K562 treated with DMSO at 1 percent for 24 hours (cell line): ENCODE results near the gene LCA5L. TPM values are rescaled to one million over a fixed set of nuclear protein-coding genes. Genes with fewer than 3 reads are reported as not detected.

Experiments
- total RNA-seq: library from RNA; unstranded; fragments of 300-600 nt; gene quantifications from 2 replicates; pipeline ENCODE4 v1.2.3, GENCODE V29; 2022; ENCODE audit warnings: low read depth; ENCODE audit not compliant: insufficient read depth

Gene LCA5L
- total RNA-seq, result 1.9 and 2.5 TPM in 2 replicates

DNA sequence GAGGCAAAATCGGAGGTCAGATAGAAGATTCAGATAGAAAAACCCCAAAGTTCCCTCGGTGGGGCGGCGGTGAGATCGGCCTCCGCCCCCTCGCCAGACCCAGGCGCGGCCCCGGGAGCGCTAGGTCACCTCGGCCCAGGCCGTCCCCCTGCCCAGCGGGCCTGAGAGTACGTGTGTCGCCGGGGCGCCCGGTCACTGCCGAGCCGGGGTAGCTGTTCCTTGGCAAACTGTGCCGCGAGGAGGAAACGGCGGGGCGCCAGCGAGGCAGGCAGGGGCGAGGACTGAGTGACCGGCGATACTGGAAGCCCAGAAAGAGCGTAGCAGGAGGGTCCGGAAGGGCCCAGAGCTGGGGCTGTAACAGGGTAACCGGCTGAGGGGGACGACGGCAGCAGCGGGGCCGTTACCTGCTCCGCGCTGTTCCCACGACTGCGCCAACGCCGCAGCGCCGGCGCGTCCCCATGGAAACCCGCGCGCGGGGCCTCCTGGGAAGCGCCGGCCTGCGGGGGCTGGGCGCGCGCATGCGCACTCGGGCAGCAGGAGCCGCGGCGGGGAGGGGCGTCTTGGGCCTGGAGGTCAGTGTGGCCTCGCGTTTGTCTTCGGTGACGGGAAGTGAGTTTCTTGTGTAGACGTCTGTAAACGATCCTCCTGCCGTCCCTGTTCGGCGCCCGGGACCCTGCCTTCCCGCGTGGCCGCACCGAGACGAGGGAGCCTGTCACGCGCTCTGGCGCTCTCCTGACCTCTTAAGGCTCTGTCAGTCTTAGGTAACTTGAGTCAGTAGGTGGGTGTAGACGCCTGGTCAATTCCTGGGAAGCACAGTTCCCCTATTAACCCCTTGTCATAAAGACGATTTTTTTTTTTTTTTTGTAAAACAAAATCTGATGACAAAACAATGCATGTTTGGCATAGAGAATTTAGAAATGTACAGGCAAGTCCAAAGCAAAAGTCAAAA lies at the start of gene LCA5L:
LCA5L (minus strand) TSS at position 458 of the 949 bp plus-strand sequence. CDS start 17,285 bp downstream, outside the sequence.

DNA sequence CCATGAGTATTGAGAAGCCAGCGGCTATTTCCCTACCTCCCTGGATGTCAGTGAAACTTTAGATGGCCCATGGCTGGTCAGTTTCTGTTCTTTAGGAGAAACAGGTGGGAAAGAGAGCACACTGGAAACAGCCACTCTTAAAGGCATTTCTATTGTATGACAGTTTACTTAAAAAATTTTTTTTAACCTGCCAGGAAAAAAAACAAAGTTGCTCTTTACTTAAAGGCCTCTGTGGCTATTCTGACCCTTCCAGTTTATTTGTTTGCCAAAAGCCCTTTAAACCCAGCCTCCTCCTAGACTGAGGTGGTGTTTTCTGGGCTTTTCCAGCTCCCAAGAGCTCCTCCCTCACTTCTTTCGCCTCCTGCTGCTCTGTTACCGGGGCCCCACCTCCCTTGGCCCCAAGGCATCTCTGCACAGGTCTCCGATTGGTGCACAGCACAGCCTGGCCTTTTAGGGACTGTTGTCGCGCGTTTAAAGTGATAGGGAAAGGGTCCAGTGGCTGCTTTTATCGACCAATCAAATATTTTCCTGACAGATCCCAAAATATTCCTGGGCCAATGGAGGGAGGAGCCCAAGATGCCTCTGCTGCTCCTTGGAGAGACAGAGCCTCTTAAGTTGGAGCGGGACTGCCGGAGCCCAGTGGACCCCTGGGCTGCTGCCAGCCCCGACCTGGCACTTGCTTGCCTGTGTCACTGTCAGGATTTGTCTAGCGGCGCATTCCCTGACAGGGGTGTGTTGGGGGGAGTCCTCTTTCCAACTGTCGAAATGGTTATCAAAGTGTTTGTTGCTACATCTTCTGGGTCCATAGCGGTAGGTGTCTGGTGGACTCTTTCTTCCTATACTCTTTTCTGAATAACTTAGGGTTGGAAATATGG lies 6.0 kb upstream of the LCA5L start, which contains the start of gene SH3BGR:
SH3BGR (plus strand) TSS at position 639 of the 875 bp plus-strand sequence; CDS start at position 766, 127 bp downstream.

Other genes with a start within 250 kb of the LCA5L start
- gene BRWD1, start 132.1 kb downstream of the LCA5L start, total RNA-seq, result 10.3 and 12.9 TPM in 2 replicates
- 359 and 406 TPM in 2 replicates for gene HMGN1, start 96.7 kb downstream of the LCA5L start, total RNA-seq
- 47.8 and 54.9 TPM in 2 replicates for gene SH3BGR, start 6.2 kb upstream of the LCA5L start, total RNA-seq
- gene B3GALT5, start 167.2 kb upstream of the LCA5L start, total RNA-seq, result not detected in 2 replicates